ENCODE results near the gene ZMIZ2.

ZMIZ2 gene

GRCh38 chr7:44750424-44750823 is 1.8 kb downstream of the ZMIZ2 start (continued):
- no peak for TF ChIP-seq GLI2 (tag by site-specific recombination; IDR thresholded peaks at IDR 0.05; ENCODE audit: borderline replicate concordance, low read depth)

GRCh38 chr7:44750921-44751571 is 2.4 kb downstream of the ZMIZ2 start:
- CTCF ChIA-PET: no interaction called here
- no peak overlapping the region for H3K27ac ChIP-seq (ENCODE audit: extremely low read depth, low read depth, low read length)
- H3K9me3 ChIP-seq (ENCODE audit: control insufficient read depth, insufficient read depth, low read depth, low read length): no peaks in the 10 kb centered on the region
- H3K4me3 ChIP-seq (ENCODE audit: low read depth, low read length): no peak overlapping the region
- peaks cover 0 to 15% of the 10 kb centered on the region in 2 experiments; a peak in 2 of 3 replicates for H3K36me3 ChIP-seq (ENCODE audit: control insufficient read depth in 2 of 2, insufficient read depth in 1 of 2, low read length in 2 of 2)
- no peaks in the 10 kb centered on the region; the same call in 1 of the 2 replicates for H3K4me1 ChIP-seq (ENCODE audit: control insufficient read depth, insufficient read depth, low read length)
- POLR2A ChIA-PET: interaction anchor here (0.6 to 2.6 kb wide), 6 partner anchors 10 to 177 kb away, joined by 3 to 10 read pairs (median 4); partner anchors contain the start of genes DDX56, H2AZ2 and OGDH
- no peak for TF ChIP-seq ZNF433 (tag by site-specific recombination; IDR thresholded peaks at IDR 0.05; ENCODE audit: low read depth)
- TF ChIP-seq, protein P1, sequence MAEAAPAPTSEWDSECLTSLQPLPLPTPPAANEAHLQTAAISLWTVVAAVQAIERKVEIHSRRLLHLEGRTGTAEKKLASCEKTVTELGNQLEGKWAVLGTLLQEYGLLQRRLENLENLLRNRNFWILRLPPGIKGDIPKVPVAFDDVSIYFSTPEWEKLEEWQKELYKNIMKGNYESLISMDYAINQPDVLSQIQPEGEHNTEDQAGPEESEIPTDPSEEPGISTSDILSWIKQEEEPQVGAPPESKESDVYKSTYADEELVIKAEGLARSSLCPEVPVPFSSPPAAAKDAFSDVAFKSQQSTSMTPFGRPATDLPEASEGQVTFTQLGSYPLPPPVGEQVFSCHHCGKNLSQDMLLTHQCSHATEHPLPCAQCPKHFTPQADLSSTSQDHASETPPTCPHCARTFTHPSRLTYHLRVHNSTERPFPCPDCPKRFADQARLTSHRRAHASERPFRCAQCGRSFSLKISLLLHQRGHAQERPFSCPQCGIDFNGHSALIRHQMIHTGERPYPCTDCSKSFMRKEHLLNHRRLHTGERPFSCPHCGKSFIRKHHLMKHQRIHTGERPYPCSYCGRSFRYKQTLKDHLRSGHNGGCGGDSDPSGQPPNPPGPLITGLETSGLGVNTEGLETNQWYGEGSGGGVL (tag by site-specific recombination; IDR thresholded peaks at IDR 0.05): no peak
- TF ChIP-seq, protein P2, sequence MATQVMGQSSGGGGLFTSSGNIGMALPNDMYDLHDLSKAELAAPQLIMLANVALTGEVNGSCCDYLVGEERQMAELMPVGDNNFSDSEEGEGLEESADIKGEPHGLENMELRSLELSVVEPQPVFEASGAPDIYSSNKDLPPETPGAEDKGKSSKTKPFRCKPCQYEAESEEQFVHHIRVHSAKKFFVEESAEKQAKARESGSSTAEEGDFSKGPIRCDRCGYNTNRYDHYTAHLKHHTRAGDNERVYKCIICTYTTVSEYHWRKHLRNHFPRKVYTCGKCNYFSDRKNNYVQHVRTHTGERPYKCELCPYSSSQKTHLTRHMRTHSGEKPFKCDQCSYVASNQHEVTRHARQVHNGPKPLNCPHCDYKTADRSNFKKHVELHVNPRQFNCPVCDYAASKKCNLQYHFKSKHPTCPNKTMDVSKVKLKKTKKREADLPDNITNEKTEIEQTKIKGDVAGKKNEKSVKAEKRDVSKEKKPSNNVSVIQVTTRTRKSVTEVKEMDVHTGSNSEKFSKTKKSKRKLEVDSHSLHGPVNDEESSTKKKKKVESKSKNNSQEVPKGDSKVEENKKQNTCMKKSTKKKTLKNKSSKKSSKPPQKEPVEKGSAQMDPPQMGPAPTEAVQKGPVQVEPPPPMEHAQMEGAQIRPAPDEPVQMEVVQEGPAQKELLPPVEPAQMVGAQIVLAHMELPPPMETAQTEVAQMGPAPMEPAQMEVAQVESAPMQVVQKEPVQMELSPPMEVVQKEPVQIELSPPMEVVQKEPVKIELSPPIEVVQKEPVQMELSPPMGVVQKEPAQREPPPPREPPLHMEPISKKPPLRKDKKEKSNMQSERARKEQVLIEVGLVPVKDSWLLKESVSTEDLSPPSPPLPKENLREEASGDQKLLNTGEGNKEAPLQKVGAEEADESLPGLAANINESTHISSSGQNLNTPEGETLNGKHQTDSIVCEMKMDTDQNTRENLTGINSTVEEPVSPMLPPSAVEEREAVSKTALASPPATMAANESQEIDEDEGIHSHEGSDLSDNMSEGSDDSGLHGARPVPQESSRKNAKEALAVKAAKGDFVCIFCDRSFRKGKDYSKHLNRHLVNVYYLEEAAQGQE (tag by site-specific recombination; IDR thresholded peaks at IDR 0.05): no peak
- TF ChIP-seq, protein P3, sequence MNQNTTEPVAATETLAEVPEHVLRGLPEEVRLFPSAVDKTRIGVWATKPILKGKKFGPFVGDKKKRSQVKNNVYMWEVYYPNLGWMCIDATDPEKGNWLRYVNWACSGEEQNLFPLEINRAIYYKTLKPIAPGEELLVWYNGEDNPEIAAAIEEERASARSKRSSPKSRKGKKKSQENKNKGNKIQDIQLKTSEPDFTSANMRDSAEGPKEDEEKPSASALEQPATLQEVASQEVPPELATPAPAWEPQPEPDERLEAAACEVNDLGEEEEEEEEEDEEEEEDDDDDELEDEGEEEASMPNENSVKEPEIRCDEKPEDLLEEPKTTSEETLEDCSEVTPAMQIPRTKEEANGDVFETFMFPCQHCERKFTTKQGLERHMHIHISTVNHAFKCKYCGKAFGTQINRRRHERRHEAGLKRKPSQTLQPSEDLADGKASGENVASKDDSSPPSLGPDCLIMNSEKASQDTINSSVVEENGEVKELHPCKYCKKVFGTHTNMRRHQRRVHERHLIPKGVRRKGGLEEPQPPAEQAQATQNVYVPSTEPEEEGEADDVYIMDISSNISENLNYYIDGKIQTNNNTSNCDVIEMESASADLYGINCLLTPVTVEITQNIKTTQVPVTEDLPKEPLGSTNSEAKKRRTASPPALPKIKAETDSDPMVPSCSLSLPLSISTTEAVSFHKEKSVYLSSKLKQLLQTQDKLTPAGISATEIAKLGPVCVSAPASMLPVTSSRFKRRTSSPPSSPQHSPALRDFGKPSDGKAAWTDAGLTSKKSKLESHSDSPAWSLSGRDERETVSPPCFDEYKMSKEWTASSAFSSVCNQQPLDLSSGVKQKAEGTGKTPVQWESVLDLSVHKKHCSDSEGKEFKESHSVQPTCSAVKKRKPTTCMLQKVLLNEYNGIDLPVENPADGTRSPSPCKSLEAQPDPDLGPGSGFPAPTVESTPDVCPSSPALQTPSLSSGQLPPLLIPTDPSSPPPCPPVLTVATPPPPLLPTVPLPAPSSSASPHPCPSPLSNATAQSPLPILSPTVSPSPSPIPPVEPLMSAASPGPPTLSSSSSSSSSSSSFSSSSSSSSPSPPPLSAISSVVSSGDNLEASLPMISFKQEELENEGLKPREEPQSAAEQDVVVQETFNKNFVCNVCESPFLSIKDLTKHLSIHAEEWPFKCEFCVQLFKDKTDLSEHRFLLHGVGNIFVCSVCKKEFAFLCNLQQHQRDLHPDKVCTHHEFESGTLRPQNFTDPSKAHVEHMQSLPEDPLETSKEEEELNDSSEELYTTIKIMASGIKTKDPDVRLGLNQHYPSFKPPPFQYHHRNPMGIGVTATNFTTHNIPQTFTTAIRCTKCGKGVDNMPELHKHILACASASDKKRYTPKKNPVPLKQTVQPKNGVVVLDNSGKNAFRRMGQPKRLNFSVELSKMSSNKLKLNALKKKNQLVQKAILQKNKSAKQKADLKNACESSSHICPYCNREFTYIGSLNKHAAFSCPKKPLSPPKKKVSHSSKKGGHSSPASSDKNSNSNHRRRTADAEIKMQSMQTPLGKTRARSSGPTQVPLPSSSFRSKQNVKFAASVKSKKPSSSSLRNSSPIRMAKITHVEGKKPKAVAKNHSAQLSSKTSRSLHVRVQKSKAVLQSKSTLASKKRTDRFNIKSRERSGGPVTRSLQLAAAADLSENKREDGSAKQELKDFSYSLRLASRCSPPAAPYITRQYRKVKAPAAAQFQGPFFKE (tag by site-specific recombination; IDR thresholded peaks at IDR 0.05; ENCODE audit: borderline replicate concordance): no peak
- no peak for TF ChIP-seq ZNF416 (tag by site-specific recombination; IDR thresholded peaks at IDR 0.05)
- no peak for TF ChIP-seq ZNF558 (tag by site-specific recombination; IDR thresholded peaks at IDR 0.05)
- TF ChIP-seq, protein P4, sequence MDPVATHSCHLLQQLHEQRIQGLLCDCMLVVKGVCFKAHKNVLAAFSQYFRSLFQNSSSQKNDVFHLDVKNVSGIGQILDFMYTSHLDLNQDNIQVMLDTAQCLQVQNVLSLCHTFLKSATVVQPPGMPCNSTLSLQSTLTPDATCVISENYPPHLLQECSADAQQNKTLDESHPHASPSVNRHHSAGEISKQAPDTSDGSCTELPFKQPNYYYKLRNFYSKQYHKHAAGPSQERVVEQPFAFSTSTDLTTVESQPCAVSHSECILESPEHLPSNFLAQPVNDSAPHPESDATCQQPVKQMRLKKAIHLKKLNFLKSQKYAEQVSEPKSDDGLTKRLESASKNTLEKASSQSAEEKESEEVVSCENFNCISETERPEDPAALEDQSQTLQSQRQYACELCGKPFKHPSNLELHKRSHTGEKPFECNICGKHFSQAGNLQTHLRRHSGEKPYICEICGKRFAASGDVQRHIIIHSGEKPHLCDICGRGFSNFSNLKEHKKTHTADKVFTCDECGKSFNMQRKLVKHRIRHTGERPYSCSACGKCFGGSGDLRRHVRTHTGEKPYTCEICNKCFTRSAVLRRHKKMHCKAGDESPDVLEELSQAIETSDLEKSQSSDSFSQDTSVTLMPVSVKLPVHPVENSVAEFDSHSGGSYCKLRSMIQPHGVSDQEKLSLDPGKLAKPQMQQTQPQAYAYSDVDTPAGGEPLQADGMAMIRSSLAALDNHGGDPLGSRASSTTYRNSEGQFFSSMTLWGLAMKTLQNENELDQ (tag by site-specific recombination; IDR thresholded peaks at IDR 0.05; ENCODE audit: low read depth): no peak
- TF ChIP-seq ZNF248 (tag by site-specific recombination; IDR thresholded peaks at IDR 0.05): no peak
- TF ChIP-seq ELK4 (IDR thresholded peaks at IDR 0.05; ENCODE audit: borderline replicate concordance, low read depth, low read length): no peak
- TF ChIP-seq ZNF623 (tag by site-specific recombination; IDR thresholded peaks at IDR 0.05): no peak
- TF ChIP-seq KLF17 (tag by site-specific recombination; IDR thresholded peaks at IDR 0.05): no peak
- TF ChIP-seq ZNF132 (tag by site-specific recombination; IDR thresholded peaks at IDR 0.05; ENCODE audit: borderline replicate concordance): no peak
- no peak for TF ChIP-seq SP3 (tag by site-specific recombination; IDR thresholded peaks at IDR 0.05)
- TF ChIP-seq ZNF76 (tag by site-specific recombination; IDR thresholded peaks at IDR 0.05; ENCODE audit: borderline replicate concordance, low read depth): no peak
- no peak for TF ChIP-seq ZNF155 (tag by site-specific recombination; IDR thresholded peaks at IDR 0.05)
- no peak for TF ChIP-seq ZNF26 (tag by site-specific recombination; IDR thresholded peaks at IDR 0.05)
